CD4-positive, alpha-beta memory T cell (primary cell): Measurements from ENCODE around the gene CDK5R2. TPM values are rescaled to one million over a fixed set of nuclear protein-coding genes. Genes with fewer than 3 reads are reported as not detected.

Source experiments
- microRNA-seq: library from miRNA; unstranded; fragments of <30 nt; microRNA quantifications from one replicate; pipeline ENCODE4 v1.2.0, GENCODE V29; 2021; ENCODE audit warnings: borderline replicate concordance, borderline number of aligned reads, borderline microRNAs expressed, mixed read lengths
- polyA plus RNA-seq, 2 donors: library from polyadenylated mRNA; unstranded; fragments of 300-500 nt; fragmentation: Illumina TruSeq; gene quantifications; one replicate each; pipeline ENCODE4 v1.2.3, GENCODE V29; 2021
- total RNA-seq, 2 experiments: library from RNA; stranded (reverse); gene quantifications; one replicate each; pipeline ENCODE4 v1.2.3, GENCODE V29; 2021

CDK5R2 gene
- total and polyA plus RNA-seq, 4 experiments from 2014 or later: not detected

Small RNA genes lying within 50 kb of the gene (microRNA-seq; reads per million reads assigned to microRNA genes)
- 16.3 reads per million, percentile 49 among the genes with 10 or more reads in this experiment for gene MIR375

Other genes with a start within 250 kb of the CDK5R2 start
- 10 to 100 TPM; 23.1 to 26.1 TPM for gene TTLL4, start 248.8 kb upstream of the CDK5R2 start, total RNA-seq
- gene TTLL4, start 248.8 kb upstream of the CDK5R2 start, polyA plus RNA-seq: 1 to 10 TPM in 1 of 2 donors, under 1 TPM in 1; 0.36 to 5.3 TPM
- 1 to 10 TPM; 7.2 to 8.1 TPM for gene CYP27A1, start 177.5 kb upstream of the CDK5R2 start, total RNA-seq
- under 1 TPM in 1 of 2 donors, not detected in 1; 0.15 TPM for gene CYP27A1, start 177.5 kb upstream of the CDK5R2 start, polyA plus RNA-seq
- not detected for gene PRKAG3, start 127.9 kb upstream of the CDK5R2 start, total RNA-seq
- gene PRKAG3, start 127.9 kb upstream of the CDK5R2 start, polyA plus RNA-seq: not detected
- gene WNT6, start 99.9 kb upstream of the CDK5R2 start, total RNA-seq: under 1 TPM in 1 of 2 experiments, not detected in 1; 0.26 TPM
- gene WNT6, start 99.9 kb upstream of the CDK5R2 start, polyA plus RNA-seq: not detected
- gene WNT10A, start 78.8 kb upstream of the CDK5R2 start, total RNA-seq: 10 to 100 TPM; 11.1 to 12.4 TPM
- 1 to 10 TPM; 7.6 to 8.1 TPM for gene WNT10A, start 78.8 kb upstream of the CDK5R2 start, polyA plus RNA-seq
- gene FEV, start 25.5 kb downstream of the CDK5R2 start, total RNA-seq: not detected
- gene FEV, start 25.5 kb downstream of the CDK5R2 start, polyA plus RNA-seq: not detected
- gene CRYBA2, start 33.8 kb downstream of the CDK5R2 start, total RNA-seq: not detected
- not detected for gene CRYBA2, start 33.8 kb downstream of the CDK5R2 start, polyA plus RNA-seq
- not detected for gene CFAP65, start 81.8 kb downstream of the CDK5R2 start, total RNA-seq
- gene CFAP65, start 81.8 kb downstream of the CDK5R2 start, polyA plus RNA-seq: not detected
- gene IHH, start 101.3 kb downstream of the CDK5R2 start, total RNA-seq: under 1 TPM in 1 of 2 experiments, not detected in 1; 0.17 TPM
- not detected for gene IHH, start 101.3 kb downstream of the CDK5R2 start, polyA plus RNA-seq
- 10 to 100 TPM; 14.1 to 15.5 TPM for gene NHEJ1, start 201.1 kb downstream of the CDK5R2 start, total RNA-seq
- gene NHEJ1, start 201.1 kb downstream of the CDK5R2 start, polyA plus RNA-seq: 10 to 100 TPM; 25.5 to 27.5 TPM
- 10 to 100 TPM; 11.8 to 12.1 TPM for gene SLC23A3, start 210.4 kb downstream of the CDK5R2 start, total RNA-seq
- gene SLC23A3, start 210.4 kb downstream of the CDK5R2 start, polyA plus RNA-seq: not detected
- gene CNPPD1, start 217.3 kb downstream of the CDK5R2 start, total RNA-seq: 10 to 100 TPM; 79.3 to 83.3 TPM
- gene CNPPD1, start 217.3 kb downstream of the CDK5R2 start, polyA plus RNA-seq: 10 to 100 TPM; 76.5 to 82.2 TPM
- 100 to 1,000 TPM; 123 to 128 TPM for gene RETREG2, start 218.6 kb downstream of the CDK5R2 start, total RNA-seq
- gene RETREG2, start 218.6 kb downstream of the CDK5R2 start, polyA plus RNA-seq: 10 to 100 TPM; 76.5 to 82.2 TPM
- gene ZFAND2B, start 247.1 kb downstream of the CDK5R2 start, total RNA-seq: 10 to 100 TPM; 73.3 to 79.8 TPM
- gene ZFAND2B, start 247.1 kb downstream of the CDK5R2 start, polyA plus RNA-seq: 10 to 100 TPM; 76.3 to 81.5 TPM